Endothelial cell of umbilical vein (primary cell): ENCODE measurements around the gene ZDHHC18. TPM values are rescaled to one million over a fixed set of nuclear protein-coding genes. Genes with fewer than 3 reads are reported as not detected.

Source experiments
- BruUV-seq: library from RNA; stranded (reverse); fragments of 400-500 nt; replicated peaks from 2 replicates; lab custom pipeline; 2021; lab: Mats Ljungman, UMichigan
- CTCF ChIA-PET: fragments of 300-600, 350-600 bp; sonication (Branson Sonifier 250); formaldehyde crosslinking; loops from one replicate; lab custom pipeline; 2021; ENCODE audit warnings: antibody characterized with exemption, inconsistent platforms; lab: Charles Lee
- POLR2A ChIA-PET: fragments of 300-600, 350-600 bp; sonication (Branson Sonifier 250); formaldehyde crosslinking; loops from one replicate; lab custom pipeline; 2021; ENCODE audit warnings: antibody characterized with exemption, inconsistent platforms; lab: Charles Lee
- DNase-seq: peaks from one replicate; pipeline ENCODE4 v3.0.0-alpha.2; 2011; ENCODE audit warnings: low read depth, low spot score
- FAIRE-seq: peaks from 2 replicates; lab custom pipeline; 2011; peaks lifted over from hg19 to GRCh38; lab: Jason Lieb, UNC
- H2AFZ ChIP-seq: 2 replicates; pipeline ENCODE4 v1.6.0; 2012; ENCODE audit warnings: low read depth, low read length, control low read depth, inconsistent platforms
- H3K27ac ChIP-seq: 2 replicates; pipeline ENCODE4 v1.5.1; 2011; ENCODE audit warnings: low read depth, mild to moderate bottlenecking, control low read depth, low read length, moderate library complexity; ENCODE audit not compliant: insufficient read depth
- H3K27me3 ChIP-seq, 2 experiments: 2 replicates each; pipeline versions ENCODE4 v1.6.0 to v1.6.1; 2011; ENCODE audit warnings: low read length in 2 of 2, mixed read lengths in 1 of 2; ENCODE audit not compliant: control insufficient read depth in 2 of 2, insufficient read depth in 2 of 2
- H3K36me3 ChIP-seq, 2 experiments: 2 replicates in 1 of 2; 3 replicates in 1 of 2; pipeline ENCODE4 v1.5.1; 2011; ENCODE audit warnings: low read length in 2 of 2, mild to moderate bottlenecking in 1 of 2, moderate library complexity in 1 of 2; ENCODE audit not compliant: control insufficient read depth in 2 of 2, insufficient read depth in 2 of 2; ENCODE audit errors: extremely low read depth in 1 of 2
- H3K4me1 ChIP-seq: 3 replicates; pipeline ENCODE4 v1.5.1; 2011; ENCODE audit warnings: mild to moderate bottlenecking, low read length; ENCODE audit not compliant: control insufficient read depth, insufficient read depth; ENCODE audit errors: extremely low read depth
- H3K4me2 ChIP-seq: 2 replicates; pipeline ENCODE4 v1.6.1; 2011; ENCODE audit warnings: low read length, control low read depth, mixed read lengths; ENCODE audit not compliant: insufficient read depth
- H3K4me3 ChIP-seq, 3 experiments: fragments of 200-600 bp in 1 of 3; sonication (generic), shearing (Covaris generic) in 1 of 3; replicated peaks in 1 of 3; 2 replicates each; pipeline ENCODE4 v1.5.1; 2011 to 2016; ENCODE audit warnings: control low read depth in 3 of 3, low read length in 3 of 3, mild to moderate bottlenecking in 2 of 3, inconsistent platforms in 1 of 3, low read depth in 1 of 3, moderate library complexity in 1 of 3; ENCODE audit not compliant: insufficient read depth in 1 of 3
- H3K79me2 ChIP-seq: 2 replicates; pipeline ENCODE4 v1.6.0; 2012; ENCODE audit warnings: low read length, inconsistent platforms; ENCODE audit not compliant: control insufficient read depth, insufficient read depth
- H3K9ac ChIP-seq: replicated peaks from 2 replicates; pipeline ENCODE3; 2011; ENCODE audit warnings: low read length, control low read depth; ENCODE audit not compliant: insufficient read depth; ENCODE audit errors: extremely low read depth
- H3K9me1 ChIP-seq: replicated peaks from 3 replicates; pipeline ENCODE4 v1.6.0; 2011; ENCODE audit warnings: mild to moderate bottlenecking, low read length; ENCODE audit not compliant: control insufficient read depth, insufficient read depth; ENCODE audit errors: extremely low read depth
- H3K9me3 ChIP-seq: replicated peaks from 2 replicates; pipeline ENCODE4 v1.5.1; 2012; ENCODE audit warnings: low read length, inconsistent platforms; ENCODE audit not compliant: control insufficient read depth, insufficient read depth
- H4K20me1 ChIP-seq: replicated peaks from 2 replicates; pipeline ENCODE3; 2011; ENCODE audit warnings: mild to moderate bottlenecking, low read length; ENCODE audit not compliant: control insufficient read depth, insufficient read depth; ENCODE audit errors: extremely low read depth
- EZH2 ChIP-seq: IDR thresholded peaks from 2 replicates; pipeline ENCODE4 v1.6.1; 2012; ENCODE audit warnings: borderline replicate concordance, low read depth, mild to moderate bottlenecking, moderate library complexity, low read length, inconsistent platforms; ENCODE audit not compliant: severe bottlenecking
- FOS ChIP-seq: IDR thresholded peaks from 2 replicates; pipeline ENCODE4 v1.6.1; 2011; ENCODE audit warnings: mild to moderate bottlenecking, low read length, moderate library complexity, borderline replicate concordance; ENCODE audit not compliant: insufficient read depth
- GATA2 ChIP-seq: IDR thresholded peaks from 2 replicates; pipeline ENCODE4 v1.7.0; 2011; ENCODE audit warnings: low read depth, mild to moderate bottlenecking, moderate library complexity, mixed read lengths, low read length; ENCODE audit not compliant: insufficient read length, insufficient read depth
- JUN ChIP-seq: IDR thresholded peaks from 2 replicates; pipeline ENCODE4 v1.6.1; 2011; ENCODE audit warnings: borderline replicate concordance, low read depth; ENCODE audit not compliant: insufficient read length, insufficient read depth
- MYC ChIP-seq: IDR thresholded peaks from one replicate; pipeline ENCODE4 v1.6.1; 2011; ENCODE audit warnings: mild to moderate bottlenecking, low read depth, low read length
- POLR2A ChIP-seq: IDR thresholded peaks from 2 replicates; pipeline ENCODE4 v1.6.1; 2012; ENCODE audit warnings: low read depth, mild to moderate bottlenecking, control low read depth, low read length
- POLR2AphosphoS5 ChIP-seq: IDR thresholded peaks from 2 replicates; pipeline ENCODE4 v1.6.1; 2012; ENCODE audit warnings: low read depth, mild to moderate bottlenecking, control low read depth, low read length, moderate library complexity; ENCODE audit not compliant: insufficient read depth
- dilution Hi-C: fragments of 300-500 bp; cut with MboI; formaldehyde crosslinking; loops from one replicate; pipeline ENCODE4 v1.15.0; 2019; ENCODE audit warnings: low sequenced_read_pairs; ENCODE audit not compliant: extremely low pct_ligation_motif_present
- intact Hi-C: fragments of 100-400 bp; cut with micrococcal nuclease; formaldehyde crosslinking; loops from one replicate; pipeline ENCODE4 v1.10.0; 2022
- polyA plus RNA-seq, 4 experiments: library from polyadenylated mRNA; depleted of rRNA in 3 of 4; stranded (reverse) in 3 of 4; unstranded in 1 of 4; fragments of >200 nt; gene quantifications; 2 replicates each; pipeline versions ENCODE4 v1.2.1 to v1.2.3, GENCODE V29; 2011 to 2012; ENCODE audit warnings: missing spikeins in 1 of 4
- total RNA-seq: library from RNA; stranded (reverse); gene quantifications from 2 replicates; pipeline ENCODE4 v1.2.3, GENCODE V29; 2021
- TF ChIP-seq, protein P1 (sequence below): IDR thresholded peaks from 2 replicates; pipeline ENCODE4 v1.6.1; 2011; ENCODE audit not compliant: insufficient read depth, insufficient read length
- TF ChIP-seq, protein P2 (sequence below), 2 donors: IDR thresholded peaks; 1 replicate in 1 of 2; 2 replicates in 1 of 2; pipeline ENCODE4 v1.5.1; 2011; ENCODE audit warnings: low read length in 2 of 2, mild to moderate bottlenecking in 2 of 2, moderate library complexity in 2 of 2, control low read depth in 1 of 2, inconsistent platforms in 1 of 2, low read depth in 1 of 2; ENCODE audit not compliant: insufficient read depth in 1 of 2; ENCODE audit errors: extremely low read depth in 1 of 2

Gene ZDHHC18
- total and polyA plus RNA-seq, 2 donors (not counting 3 experiments of a cell fraction or from before 2014, with no cell fraction given) = 25.2 to 48.2 TPM

DNA sequence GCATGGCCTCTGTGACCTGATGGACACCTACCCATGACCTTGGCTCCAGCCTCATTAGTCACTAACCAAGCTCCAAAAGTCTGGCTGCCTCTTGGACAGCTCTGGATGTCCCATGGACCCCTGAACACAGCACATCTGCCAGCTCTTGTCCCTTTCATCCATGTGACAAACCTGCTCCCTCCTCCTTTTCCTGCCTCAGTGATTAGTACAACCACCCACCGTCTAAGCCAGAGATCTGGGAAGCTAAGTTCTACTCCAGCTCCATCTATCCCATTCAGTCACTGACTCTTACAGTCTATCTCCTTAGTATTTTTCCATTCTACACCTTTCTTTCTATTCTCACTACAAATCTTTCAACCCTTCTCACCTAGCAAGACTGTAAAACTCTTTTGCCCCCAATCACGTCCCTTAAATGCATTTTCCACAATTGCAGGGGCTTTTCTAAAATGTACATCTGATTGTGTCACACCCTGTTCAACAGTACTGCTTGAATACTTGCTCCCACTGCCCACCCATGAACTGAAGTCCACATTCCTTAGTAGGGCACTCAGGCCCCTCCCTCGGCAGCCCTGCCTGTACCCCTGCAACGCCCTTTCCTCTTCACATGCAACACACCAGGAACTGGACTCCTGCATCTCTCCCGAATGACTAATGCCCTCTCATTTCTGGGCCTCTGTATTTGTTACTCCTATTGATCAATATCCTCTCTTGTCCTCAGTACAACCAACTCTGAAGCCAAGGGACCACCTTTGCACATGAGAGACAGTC lies 56.4 kb downstream of the ZDHHC18 start:
- no peak overlapping the region for H3K4me2 ChIP-seq

More for the DNA sequence above, 56.4 kb downstream of the ZDHHC18 start:
- Histone ChIP-seq H3K4me3 (no peak overlapping the region), H3K9me1 (no peaks in the 10 kb centered on the region), H3K4me1 (no peaks in the 10 kb centered on the region), H3K9me3 (no peaks in the 10 kb centered on the region), H3K9ac (no peak overlapping the region), H3K27me3 (no peaks in the 10 kb centered on the region), H2AFZ (no peak overlapping the region), H4K20me1 (no peaks in the 10 kb centered on the region), H3K79me2 (no peaks in the 10 kb centered on the region), H3K36me3 (peaks cover 23 to 39% of the 10 kb centered on the region in 2 experiments), H3K27ac (no peak overlapping the region)
- intact Hi-C loops (no loop called here), dilution Hi-C loops (no loop called here)
- FAIRE-seq (no peak), DNase-seq (no peak)
- CTCF ChIA-PET = interaction anchor here (0.9 to 2.4 kb wide), 5 partner anchors 10 to 281 kb away, joined by 3 to 13 read pairs (median 3); no protein-coding TSS in a partner anchor
- no TSS peak for BruUV-seq
- POLR2A ChIA-PET = no interaction called here
- TF ChIP-seq EZH2 = no peak
- no peak for TF ChIP-seq MYC
- TF ChIP-seq, protein P1, sequence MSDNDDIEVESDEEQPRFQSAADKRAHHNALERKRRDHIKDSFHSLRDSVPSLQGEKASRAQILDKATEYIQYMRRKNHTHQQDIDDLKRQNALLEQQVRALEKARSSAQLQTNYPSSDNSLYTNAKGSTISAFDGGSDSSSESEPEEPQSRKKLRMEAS = no peak
- no peak for TF ChIP-seq POLR2AphosphoS5
- TF ChIP-seq POLR2A = no peak
- TF ChIP-seq JUN = no peak
- TF ChIP-seq FOS = no peak
- no peak for TF ChIP-seq GATA2
- TF ChIP-seq, protein P2, sequence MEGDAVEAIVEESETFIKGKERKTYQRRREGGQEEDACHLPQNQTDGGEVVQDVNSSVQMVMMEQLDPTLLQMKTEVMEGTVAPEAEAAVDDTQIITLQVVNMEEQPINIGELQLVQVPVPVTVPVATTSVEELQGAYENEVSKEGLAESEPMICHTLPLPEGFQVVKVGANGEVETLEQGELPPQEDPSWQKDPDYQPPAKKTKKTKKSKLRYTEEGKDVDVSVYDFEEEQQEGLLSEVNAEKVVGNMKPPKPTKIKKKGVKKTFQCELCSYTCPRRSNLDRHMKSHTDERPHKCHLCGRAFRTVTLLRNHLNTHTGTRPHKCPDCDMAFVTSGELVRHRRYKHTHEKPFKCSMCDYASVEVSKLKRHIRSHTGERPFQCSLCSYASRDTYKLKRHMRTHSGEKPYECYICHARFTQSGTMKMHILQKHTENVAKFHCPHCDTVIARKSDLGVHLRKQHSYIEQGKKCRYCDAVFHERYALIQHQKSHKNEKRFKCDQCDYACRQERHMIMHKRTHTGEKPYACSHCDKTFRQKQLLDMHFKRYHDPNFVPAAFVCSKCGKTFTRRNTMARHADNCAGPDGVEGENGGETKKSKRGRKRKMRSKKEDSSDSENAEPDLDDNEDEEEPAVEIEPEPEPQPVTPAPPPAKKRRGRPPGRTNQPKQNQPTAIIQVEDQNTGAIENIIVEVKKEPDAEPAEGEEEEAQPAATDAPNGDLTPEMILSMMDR (IDR thresholded peaks at IDR 0.05; ENCODE audit: extremely low read depth in 1 of 2, insufficient read depth in 1 of 2, low read depth in 1 of 2, low read length in 2 of 2) = no peak
